Uterine smooth muscle cell (primary cell): ENCODE results near the gene JAKMIP3. TPM values are rescaled to one million over a fixed set of nuclear protein-coding genes. Genes with fewer than 3 reads are reported as not detected.

ENCODE experiments used
- total RNA-seq: library from RNA; depleted of rRNA; stranded (reverse); fragments of >200 nt; gene quantifications from 2 replicates; pipeline ENCODE4 v1.2.3, GENCODE V29; 2014

The JAKMIP3 gene
- 0.11 and 0.25 TPM in 2 replicates for total RNA-seq

GRCh38 chr10:132065491-132066105 is at the start of gene JAKMIP3:
Gene JAKMIP3 (plus strand): TSS chr10:132065946. CDS start chr10:132104809, 38,863 bp downstream.

Other genes with a start within 250 kb of the JAKMIP3 start
- gene PPP2R2D, start 164.9 kb upstream of the JAKMIP3 start, total RNA-seq = 23.5 and 29.3 TPM in 2 replicates
- gene BNIP3, start 84.0 kb upstream of the JAKMIP3 start, total RNA-seq = 200 and 232 TPM in 2 replicates
- 2.1 and 2.3 TPM in 2 replicates for gene DPYSL4, start 121.0 kb downstream of the JAKMIP3 start, total RNA-seq
- gene STK32C, start 242.0 kb downstream of the JAKMIP3 start, total RNA-seq = 10.1 and 18.5 TPM in 2 replicates